GM12875 (cell line): ENCODE data around the gene GRWD1.

Experiments
- H3K4me3 ChIP-seq: one replicate; pipeline ENCODE4 v1.5.1; 2011; ENCODE audit warnings: low read depth, low read length, control low read depth
- CTCF ChIP-seq: IDR thresholded peaks from 2 replicates; pipeline ENCODE4 v1.5.1; 2011; ENCODE audit warnings: low read depth, mild to moderate bottlenecking, control low read depth, inconsistent platforms, low read length, moderate library complexity, borderline replicate concordance; ENCODE audit not compliant: insufficient read depth

The GRWD1 gene

GRCh38 chr19:48400018-48400742 lies 45.6 kb upstream of the GRWD1 start:
- TF ChIP-seq CTCF, result no peak
- no peak overlapping the region for H3K4me3 ChIP-seq

DNA sequence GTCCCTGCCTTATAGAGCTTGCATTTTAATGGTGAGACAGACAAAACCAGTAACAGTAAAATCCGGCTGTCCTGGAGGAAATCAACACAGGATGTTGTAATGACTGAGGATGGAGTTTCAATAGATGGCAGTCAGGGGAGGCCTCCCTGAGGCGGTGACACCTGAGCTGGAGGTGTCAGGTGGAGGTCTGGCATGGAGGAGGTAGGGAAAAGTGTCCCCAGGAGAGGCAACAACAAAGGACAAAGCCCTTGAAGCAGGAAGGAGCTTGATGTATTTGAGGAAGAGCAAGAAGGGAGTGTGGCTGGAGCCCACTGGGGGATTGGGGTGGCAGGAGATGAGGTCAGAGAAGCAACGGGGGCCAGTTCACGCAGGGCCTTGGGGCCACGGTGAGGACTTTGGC lies 44.5 kb upstream of the GRWD1 start:
- no peak for TF ChIP-seq CTCF
- no peak overlapping the region for H3K4me3 ChIP-seq

DNA sequence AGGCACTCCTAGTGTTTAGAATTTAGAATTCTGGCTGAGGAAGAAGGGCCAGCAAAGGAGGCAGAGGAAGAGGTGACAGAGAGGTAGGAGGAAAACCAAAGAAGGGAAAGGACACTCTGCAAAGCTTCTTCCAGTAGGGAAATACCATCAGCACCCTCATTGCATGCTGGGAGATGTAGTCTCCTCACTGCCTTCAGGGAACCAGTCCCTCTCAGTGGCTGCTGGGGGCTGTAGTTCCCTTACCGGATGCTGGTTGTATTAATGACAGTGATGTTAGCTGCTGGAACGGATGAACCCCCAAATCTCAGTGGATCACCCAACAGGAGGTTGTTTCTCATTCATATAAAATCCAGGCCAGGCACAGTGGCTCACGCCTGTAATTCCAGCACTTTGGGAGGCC lies 42.2 kb upstream of the GRWD1 start:
- TF ChIP-seq CTCF, result no peak
- H3K4me3 ChIP-seq, result no peak overlapping the region

DNA sequence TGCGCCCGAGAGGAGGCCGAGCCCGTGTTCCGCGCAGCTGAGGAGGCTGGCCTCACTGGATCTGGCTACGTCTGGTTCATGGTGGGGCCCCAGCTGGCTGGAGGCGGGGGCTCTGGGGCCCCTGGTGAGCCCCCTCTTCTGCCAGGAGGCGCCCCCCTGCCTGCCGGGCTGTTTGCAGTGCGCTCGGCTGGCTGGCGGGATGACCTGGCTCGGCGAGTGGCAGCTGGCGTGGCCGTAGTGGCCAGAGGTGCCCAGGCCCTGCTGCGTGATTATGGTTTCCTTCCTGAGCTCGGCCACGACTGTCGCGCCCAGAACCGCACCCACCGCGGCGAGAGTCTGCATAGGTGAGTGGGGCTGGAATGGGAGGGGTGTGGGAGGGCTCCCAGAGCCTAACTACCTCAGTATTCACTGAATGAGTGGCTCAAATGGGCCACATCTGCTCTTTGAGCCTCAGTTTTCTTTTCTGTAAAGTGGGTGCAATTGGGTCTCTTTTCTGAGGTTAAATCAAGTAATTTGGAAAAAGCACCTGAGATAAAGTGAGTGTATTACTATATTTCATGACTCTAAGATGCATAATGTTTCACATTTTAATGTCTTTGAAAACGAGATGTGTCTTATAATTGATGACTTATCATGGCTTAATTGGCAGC lies 40.6 kb upstream of the GRWD1 start:
- TF ChIP-seq CTCF, result no peak
- no peak overlapping the region for H3K4me3 ChIP-seq

DNA sequence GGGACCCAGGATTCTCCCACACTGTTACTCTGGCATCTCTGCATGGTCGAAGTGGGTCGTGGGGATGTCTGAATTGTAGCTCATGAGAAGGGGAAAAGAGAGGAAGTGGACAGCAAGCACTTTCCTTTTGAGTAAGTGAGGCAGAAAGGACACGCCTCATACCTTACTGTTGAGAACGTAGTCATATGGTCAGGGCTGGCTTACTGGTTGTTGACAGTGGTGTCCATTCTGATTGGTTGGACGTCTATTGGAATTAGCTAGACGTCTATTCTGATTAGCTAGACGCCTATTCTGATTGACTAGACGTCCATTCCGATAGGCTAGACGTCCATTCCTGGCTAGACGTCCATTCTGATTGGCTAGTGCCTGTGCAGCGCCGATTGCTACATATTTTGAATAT lies 39.9 kb upstream of the GRWD1 start:
- no peak overlapping the region for H3K4me3 ChIP-seq
- no peak for TF ChIP-seq CTCF

DNA sequence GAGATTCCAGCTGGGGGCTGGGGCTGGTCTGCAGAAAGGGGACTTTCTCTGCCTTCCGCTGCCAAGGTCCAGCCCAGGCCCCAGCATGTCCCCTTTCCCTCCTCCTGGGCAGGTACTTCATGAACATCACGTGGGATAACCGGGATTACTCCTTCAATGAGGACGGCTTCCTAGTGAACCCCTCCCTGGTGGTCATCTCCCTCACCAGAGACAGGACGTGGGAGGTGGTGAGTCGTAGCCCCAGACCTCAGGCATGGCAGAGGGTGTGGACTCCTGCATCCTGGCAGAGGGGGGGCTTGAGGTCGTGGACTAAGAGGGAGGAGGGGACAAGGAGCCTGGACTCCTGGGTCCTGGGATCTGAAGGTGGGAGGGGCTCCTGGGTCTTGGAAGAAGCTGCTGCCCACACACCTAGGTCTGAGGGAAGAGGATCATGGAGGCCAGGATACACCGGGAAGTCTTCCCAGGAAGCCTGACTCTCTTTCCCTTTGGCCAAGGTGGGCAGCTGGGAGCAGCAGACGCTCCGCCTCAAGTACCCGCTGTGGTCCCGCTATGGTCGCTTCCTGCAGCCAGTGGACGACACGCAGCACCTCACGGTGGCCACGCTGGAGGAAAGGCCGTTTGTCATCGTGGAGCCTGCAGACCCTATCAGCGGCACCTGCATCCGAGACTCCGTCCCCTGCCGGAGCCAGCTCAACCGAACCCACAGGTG lies 31.8 kb upstream of the GRWD1 start:
- H3K4me3 ChIP-seq, result no peak overlapping the region
- no peak for TF ChIP-seq CTCF
